Stimulated activated CD8-positive, alpha-beta memory T cell treated with anti-CD3 and anti-CD28 coated beads, Interleukin-2, amount 100 ng/mL, for 1 hour (primary cell): Measurements from ENCODE around the gene TMEM218.

ENCODE experiments used
- DNase-seq, 2 donors: peaks; one replicate each; pipeline ENCODE4 v3.0.0-alpha.2; 2020; ENCODE audit warnings: low read depth in 2 of 2

TMEM218 gene

GRCh38 chr11:125075900-125076317, 35.5 kb downstream of the TMEM218 start:
- DNase-seq = no peak

- DNase-seq = no peak
Observed at GRCh38 chr11:125075242-125075625, 36.2 kb downstream of the TMEM218 start.

GRCh38 chr11:125074511-125075241, 36.8 kb downstream of the TMEM218 start:
- DNase-seq = no peak

- DNase-seq = no peak
Observed at GRCh38 chr11:125073616-125074483, 37.6 kb downstream of the TMEM218 start.

- no peak for DNase-seq
Observed at GRCh38 chr11:125072961-125073590, 38.4 kb downstream of the TMEM218 start.

GRCh38 chr11:125072218-125072960, 39.0 kb downstream of the TMEM218 start:
- DNase-seq = no peak

- DNase-seq = no peak
Observed at GRCh38 chr11:125071846-125072217, 39.6 kb downstream of the TMEM218 start.

- DNase-seq = no peak
Observed at GRCh38 chr11:125071435-125071834, 40.0 kb downstream of the TMEM218 start.

- no peak for DNase-seq
Observed at GRCh38 chr11:125070699-125071254, 40.6 kb downstream of the TMEM218 start.

- no peak for DNase-seq
Observed at GRCh38 chr11:125069796-125070195, 41.6 kb downstream of the TMEM218 start.

GRCh38 chr11:125069008-125069407, 42.4 kb downstream of the TMEM218 start:
- no peak for DNase-seq

GRCh38 chr11:125068368-125068767, 43.1 kb downstream of the TMEM218 start:
- no peak for DNase-seq

- DNase-seq = no peak
Observed at GRCh38 chr11:125064070-125064469, 47.4 kb downstream of the TMEM218 start.

- no peak for DNase-seq
Observed at GRCh38 chr11:125063429-125064043, 47.9 kb downstream of the TMEM218 start.

- DNase-seq = peak in 1 of 2 donors; percentile 10
Observed at GRCh38 chr11:125062931-125063428, 48.4 kb downstream of the TMEM218 start, which contains the start of gene SLC37A2. SLC37A2 (plus strand) TSS chr11:125063305; CDS start chr11:125063368, 63 bp downstream.

GRCh38 chr11:125062218-125062930, 49.1 kb downstream of the TMEM218 start:
- no peak for DNase-seq

- DNase-seq = no peak
Observed at GRCh38 chr11:125061281-125061680, 50.1 kb downstream of the TMEM218 start.

- no peak for DNase-seq
Observed at GRCh38 chr11:125057693-125058016, 53.8 kb downstream of the TMEM218 start.

- DNase-seq = no peak
Observed at GRCh38 chr11:125056931-125057692, 54.3 kb downstream of the TMEM218 start.
